ENCODE measurements around the gene JADE1.

Gene JADE1

DNA sequence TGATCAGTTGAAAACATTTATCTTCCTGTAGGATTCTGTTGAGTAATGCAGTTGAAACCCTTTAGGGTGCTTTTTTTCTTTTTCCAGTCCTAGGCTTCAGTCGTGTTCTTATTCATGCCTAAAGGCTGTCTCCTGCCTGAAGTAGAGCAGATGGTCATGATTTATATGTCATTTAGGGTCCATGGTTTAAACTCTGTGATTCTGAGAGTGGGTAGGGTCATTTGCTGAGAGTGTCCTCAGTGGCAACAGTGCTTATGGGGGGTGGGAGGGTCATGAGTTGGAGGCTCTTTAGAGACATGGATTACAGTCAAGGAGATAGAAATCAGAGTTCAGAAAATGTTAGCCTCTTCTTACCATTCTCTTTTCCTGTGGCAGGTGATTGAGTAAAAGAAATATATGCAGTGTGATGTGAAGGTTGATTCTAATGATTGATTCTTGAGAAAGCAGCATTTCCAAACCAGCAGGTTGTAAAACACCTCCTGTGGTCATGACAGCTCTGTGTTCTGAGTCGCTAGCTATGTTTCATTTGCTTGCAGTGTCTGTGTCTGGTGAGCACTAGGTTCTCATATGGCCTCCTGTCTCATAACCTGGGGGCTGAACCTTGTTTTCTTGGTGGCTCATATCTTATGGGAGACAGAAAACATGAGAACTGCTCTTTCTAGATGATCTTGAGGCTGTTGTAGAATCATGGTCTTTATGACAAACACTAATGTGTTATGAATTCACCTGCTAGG, 60.4 kb downstream of the JADE1 start:
- ChIA-PET CTCF (interaction anchor here (0.6 kb wide), 1 partner anchor 679 kb away, joined by 3 read pairs; no protein-coding TSS in a partner anchor), POLR2A (no interaction called here)
- no peaks in the 10 kb centered on the region for H3K9me3 ChIP-seq (ENCODE audit: control insufficient read depth, insufficient read depth, low read depth, low read length)
- TF ChIP-seq ZSCAN18 (tag by site-specific recombination; IDR thresholded peaks at IDR 0.05): no peak
- TF ChIP-seq ZNF558 (tag by site-specific recombination; IDR thresholded peaks at IDR 0.05): no peak
- TF ChIP-seq RBAK (tag by site-specific recombination; IDR thresholded peaks at IDR 0.05): no peak
- no peak for TF ChIP-seq ZNF48 (tag by site-specific recombination; IDR thresholded peaks at IDR 0.05)
- TF ChIP-seq ZBTB49 (tag by site-specific recombination; IDR thresholded peaks at IDR 0.05; ENCODE audit: low read depth): no peak
- no peak for TF ChIP-seq ZNF121 (tag by site-specific recombination; IDR thresholded peaks at IDR 0.05)
- TF ChIP-seq ZNF391 (tag by site-specific recombination; IDR thresholded peaks at IDR 0.05; ENCODE audit: borderline replicate concordance, low read depth): no peak
- TF ChIP-seq ZNF626 (tag by site-specific recombination; IDR thresholded peaks at IDR 0.05): no peak
- TF ChIP-seq ZNF677 (tag by site-specific recombination; IDR thresholded peaks at IDR 0.05): no peak
- TF ChIP-seq ZNF404 (tag by site-specific recombination; IDR thresholded peaks at IDR 0.05): no peak
- TF ChIP-seq ZNF221 (tag by site-specific recombination; IDR thresholded peaks at IDR 0.05; ENCODE audit: borderline replicate concordance): no peak
- no peak for TF ChIP-seq ZBTB44 (tag by site-specific recombination; IDR thresholded peaks at IDR 0.05)
- peaks cover 11 to 82% of the 10 kb centered on the region in 2 experiments; a peak in 2 of 3 replicates for H3K36me3 ChIP-seq (ENCODE audit: control insufficient read depth in 2 of 2, insufficient read depth in 1 of 2, low read length in 2 of 2)
- no peak overlapping the region for H3K4me3 ChIP-seq (ENCODE audit: low read depth, low read length)
- no peak overlapping the region for H3K27ac ChIP-seq (ENCODE audit: extremely low read depth, low read depth, low read length)
- no peaks in the 10 kb centered on the region for H3K4me1 ChIP-seq (ENCODE audit: control insufficient read depth, insufficient read depth, low read length)

DNA sequence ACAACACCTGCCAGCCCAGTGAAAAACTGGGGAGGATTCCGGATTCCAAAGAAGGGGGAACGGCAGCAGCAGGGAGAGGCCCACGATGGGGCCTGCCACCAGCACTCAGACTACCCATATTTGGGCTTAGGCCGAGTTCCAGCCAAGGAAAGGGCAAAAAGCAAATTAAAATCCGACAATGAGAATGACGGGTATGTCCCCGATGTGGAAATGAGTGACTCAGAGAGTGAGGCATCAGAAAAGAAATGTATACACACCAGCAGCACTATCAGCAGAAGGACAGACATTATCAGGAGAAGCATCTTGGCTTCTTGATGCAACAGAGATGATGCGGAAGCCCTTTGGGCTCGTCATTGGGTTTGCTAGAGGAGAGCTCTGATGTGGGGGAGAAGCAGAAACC, 62.4 kb downstream of the JADE1 start:
- Histone ChIP-seq H3K27ac (ENCODE audit: extremely low read depth, low read depth, low read length) (no peak overlapping the region), H3K9me3 (ENCODE audit: control insufficient read depth, insufficient read depth, low read depth, low read length) (no peaks in the 10 kb centered on the region), H3K4me1 (ENCODE audit: control insufficient read depth, insufficient read depth, low read length) (no peaks in the 10 kb centered on the region), H3K36me3 (ENCODE audit: control insufficient read depth in 2 of 2, insufficient read depth in 1 of 2, low read length in 2 of 2) (peaks cover 11 to 64% of the 10 kb centered on the region in 2 experiments; a peak in 2 of 3 replicates), H3K4me3 (ENCODE audit: low read depth, low read length) (no peak overlapping the region)
- ChIA-PET POLR2A (no interaction called here), CTCF (interaction anchor here (1.3 kb wide), 1 partner anchor 8 kb away, joined by 3 read pairs; no protein-coding TSS in a partner anchor)
- TF ChIP-seq ZSCAN23 (tag by site-specific recombination; IDR thresholded peaks at IDR 0.05) (no peak), ZNF404 (tag by site-specific recombination; IDR thresholded peaks at IDR 0.05) (no peak), ZBTB49 (tag by site-specific recombination; IDR thresholded peaks at IDR 0.05; ENCODE audit: low read depth) (no peak), SALL2 (tag by site-specific recombination; IDR thresholded peaks at IDR 0.05; ENCODE audit: borderline replicate concordance) (no peak), ZNF677 (tag by site-specific recombination; IDR thresholded peaks at IDR 0.05) (no peak), ZNF274 (IDR thresholded peaks at IDR 0.05; ENCODE audit: low read length) (no peak), ZNF274 (tag by site-specific recombination; IDR thresholded peaks at IDR 0.05; ENCODE audit: borderline replicate concordance) (no peak), PBX3 (CRISPR knock-in tag; IDR thresholded peaks at IDR 0.05) (no peak)
- TF ChIP-seq, protein P1, sequence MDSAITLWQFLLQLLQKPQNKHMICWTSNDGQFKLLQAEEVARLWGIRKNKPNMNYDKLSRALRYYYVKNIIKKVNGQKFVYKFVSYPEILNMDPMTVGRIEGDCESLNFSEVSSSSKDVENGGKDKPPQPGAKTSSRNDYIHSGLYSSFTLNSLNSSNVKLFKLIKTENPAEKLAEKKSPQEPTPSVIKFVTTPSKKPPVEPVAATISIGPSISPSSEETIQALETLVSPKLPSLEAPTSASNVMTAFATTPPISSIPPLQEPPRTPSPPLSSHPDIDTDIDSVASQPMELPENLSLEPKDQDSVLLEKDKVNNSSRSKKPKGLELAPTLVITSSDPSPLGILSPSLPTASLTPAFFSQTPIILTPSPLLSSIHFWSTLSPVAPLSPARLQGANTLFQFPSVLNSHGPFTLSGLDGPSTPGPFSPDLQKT (IDR thresholded peaks at IDR 0.05; ENCODE audit: borderline replicate concordance, low read depth, low read length): no peak
- TF ChIP-seq, protein P2, sequence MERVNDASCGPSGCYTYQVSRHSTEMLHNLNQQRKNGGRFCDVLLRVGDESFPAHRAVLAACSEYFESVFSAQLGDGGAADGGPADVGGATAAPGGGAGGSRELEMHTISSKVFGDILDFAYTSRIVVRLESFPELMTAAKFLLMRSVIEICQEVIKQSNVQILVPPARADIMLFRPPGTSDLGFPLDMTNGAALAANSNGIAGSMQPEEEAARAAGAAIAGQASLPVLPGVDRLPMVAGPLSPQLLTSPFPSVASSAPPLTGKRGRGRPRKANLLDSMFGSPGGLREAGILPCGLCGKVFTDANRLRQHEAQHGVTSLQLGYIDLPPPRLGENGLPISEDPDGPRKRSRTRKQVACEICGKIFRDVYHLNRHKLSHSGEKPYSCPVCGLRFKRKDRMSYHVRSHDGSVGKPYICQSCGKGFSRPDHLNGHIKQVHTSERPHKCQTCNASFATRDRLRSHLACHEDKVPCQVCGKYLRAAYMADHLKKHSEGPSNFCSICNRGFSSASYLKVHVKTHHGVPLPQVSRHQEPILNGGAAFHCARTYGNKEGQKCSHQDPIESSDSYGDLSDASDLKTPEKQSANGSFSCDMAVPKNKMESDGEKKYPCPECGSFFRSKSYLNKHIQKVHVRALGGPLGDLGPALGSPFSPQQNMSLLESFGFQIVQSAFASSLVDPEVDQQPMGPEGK (tag by site-specific recombination; IDR thresholded peaks at IDR 0.05): no peak

All from HEK293 (cell line).